Placental epithelial cell (primary cell): ENCODE data around the gene PPTC7. TPM values are rescaled to one million over a fixed set of nuclear protein-coding genes. Genes with fewer than 3 reads are reported as not detected.

Experiments
- small RNA-seq: library from RNA; depleted of rRNA; stranded (forward); fragments of <200 nt; gene quantifications from one replicate; pipeline ENCODE3, GENCODE V24; 2012
- total RNA-seq: library from RNA; depleted of rRNA; stranded (reverse); fragments of >200 nt; gene quantifications from 2 replicates; pipeline ENCODE4 v1.2.3, GENCODE V29; 2012

The PPTC7 gene, protein sequence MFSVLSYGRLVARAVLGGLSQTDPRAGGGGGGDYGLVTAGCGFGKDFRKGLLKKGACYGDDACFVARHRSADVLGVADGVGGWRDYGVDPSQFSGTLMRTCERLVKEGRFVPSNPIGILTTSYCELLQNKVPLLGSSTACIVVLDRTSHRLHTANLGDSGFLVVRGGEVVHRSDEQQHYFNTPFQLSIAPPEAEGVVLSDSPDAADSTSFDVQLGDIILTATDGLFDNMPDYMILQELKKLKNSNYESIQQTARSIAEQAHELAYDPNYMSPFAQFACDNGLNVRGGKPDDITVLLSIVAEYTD
- 4.3 and 8.9 TPM in 2 replicates for total RNA-seq

DNA sequence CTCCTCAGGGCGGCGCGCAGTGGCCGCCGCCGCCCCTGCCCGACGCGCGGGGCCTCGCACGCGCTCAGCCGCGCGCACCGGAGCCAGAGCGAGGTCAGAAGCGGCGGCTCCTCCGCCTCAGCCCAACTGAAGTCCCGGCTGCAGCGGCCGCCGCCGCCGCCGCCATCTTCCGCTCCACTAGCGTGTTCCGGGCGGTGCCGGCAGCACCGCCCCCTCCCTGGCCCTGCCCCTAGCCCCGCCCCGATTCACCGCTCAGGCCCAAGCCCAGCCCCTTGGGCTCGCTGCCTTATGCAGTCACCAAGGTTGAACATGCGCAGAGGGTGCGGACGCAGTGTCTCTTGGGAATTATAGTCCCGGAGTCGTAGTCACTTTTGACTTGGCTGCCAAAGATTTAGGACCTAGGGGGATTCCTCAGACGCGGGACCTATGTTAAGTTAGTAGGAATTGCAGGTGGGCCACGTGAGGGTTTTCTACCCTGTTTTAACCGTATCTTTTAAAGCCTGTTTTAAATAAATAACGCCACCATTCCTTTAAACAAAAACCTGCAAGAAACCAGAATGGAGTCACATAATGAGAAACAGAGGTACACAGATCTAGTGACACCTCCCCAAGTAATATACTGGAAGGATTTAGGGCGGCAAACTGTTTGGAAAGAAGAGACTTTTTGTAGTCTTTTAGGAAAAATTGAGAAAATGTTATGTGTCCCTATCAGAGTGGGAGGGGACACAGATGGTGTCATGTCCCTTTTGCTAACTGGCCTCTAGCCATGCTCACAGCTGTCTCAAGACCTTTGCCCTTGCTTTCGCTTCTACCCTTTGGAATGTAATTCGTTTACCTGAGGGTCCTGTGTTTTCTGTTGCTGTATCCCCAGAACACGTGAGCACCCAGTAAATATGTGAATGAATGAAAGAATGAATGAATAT is at the start of gene PPTC7:
PPTC7 (minus strand) TSS at position 182 of the 923 bp plus-strand sequence. CDS start 287 bp downstream, outside the sequence.

DNA sequence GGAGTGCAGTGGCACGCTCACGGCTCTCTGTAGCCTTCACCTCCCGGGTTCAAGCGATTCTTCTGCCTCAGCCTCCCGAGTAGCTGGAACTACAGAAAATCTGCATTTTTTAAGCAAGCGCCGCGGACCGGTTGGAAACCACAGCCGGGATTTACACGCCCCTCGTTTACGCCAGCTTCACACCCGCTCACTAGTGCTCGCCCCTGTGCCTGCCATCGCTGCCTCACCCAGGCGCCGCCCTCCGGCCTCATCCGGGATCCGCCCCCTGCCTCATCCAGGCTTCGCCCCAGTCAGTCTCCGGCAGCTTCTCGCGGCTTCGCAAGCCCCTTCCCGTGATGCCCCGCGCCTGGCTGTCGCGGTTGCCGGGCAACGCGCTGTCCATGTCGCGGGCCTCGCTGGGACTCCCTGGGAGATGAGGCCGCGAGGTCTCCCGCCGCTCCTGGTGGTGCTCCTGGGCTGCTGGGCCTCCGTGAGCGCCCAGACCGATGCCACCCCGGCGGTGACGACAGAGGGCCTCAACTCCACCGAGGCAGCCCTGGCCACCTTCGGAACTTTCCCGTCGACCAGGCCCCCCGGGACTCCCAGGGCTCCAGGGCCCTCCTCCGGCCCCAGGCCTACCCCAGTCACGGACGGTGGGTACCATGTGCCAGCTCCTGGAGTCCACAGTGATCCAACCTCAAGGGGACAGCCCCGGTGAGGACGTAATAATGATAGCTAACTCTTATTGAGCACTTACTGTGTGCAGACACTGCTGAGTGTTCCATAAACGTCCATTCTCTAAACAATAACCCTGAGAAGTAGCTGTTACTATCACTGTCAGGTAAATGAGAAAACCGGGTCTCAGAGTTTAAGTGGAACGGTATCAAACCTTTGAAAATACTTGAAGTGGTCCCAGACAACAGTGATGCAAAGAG is 30.9 kb upstream of the PPTC7 start, which contains the start of gene TCTN1:
TCTN1 (plus strand) TSS at position 359 of the 914 bp plus-strand sequence; CDS start at position 413, 54 bp downstream.

DNA sequence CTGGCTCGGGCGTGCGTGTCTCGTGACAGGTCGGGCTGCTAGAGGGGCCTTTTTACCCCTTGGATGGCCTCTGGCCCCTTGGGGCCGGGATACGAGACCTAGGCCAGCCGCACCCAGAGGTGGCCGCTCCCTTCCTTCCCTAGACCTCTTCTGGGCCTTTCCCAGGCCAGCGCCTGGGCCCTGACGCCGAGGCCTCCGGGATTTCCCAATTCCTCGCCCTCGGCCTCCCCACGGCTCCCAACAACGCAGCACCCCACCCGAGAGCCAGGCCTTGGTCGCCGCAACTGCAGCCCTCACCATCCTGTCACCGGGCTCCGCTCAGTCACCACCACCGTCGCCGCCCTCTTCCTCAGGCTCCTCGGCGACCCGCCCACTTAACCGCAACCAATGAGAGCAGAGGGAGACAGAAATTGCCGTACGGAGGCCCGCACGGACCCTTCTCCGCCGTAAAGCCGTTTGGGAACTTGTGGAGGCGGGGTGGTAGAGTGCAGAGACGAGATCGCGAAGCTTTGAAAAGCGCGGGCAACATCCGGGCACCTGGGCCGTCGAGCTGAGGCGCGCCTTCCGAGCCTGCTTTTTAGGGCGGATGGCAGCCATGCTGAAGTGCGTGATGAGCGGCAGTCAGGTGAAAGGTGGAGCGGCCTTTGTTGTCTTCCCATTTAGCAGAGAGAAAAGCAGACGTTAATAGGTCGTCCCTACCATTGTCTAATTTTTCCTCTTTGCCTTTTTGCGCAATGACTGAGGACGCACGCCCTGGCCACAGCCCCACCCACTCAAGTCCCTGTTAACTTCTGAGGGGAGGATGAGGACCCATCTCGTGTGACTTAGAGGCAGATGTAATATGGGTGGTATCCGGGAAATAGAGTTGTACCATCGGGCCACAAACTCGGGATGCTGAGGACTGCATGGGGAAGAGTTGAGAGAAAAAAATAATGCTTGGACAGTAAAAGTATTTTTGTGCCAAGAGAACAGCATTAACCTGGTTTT is 81.1 kb downstream of the PPTC7 start, which contains the start of the genes RAD9B and VPS29:
RAD9B (plus strand) TSS at position 580 of the 987 bp plus-strand sequence; CDS start at position 587, 7 bp downstream.
VPS29 (minus strand) TSS at position 360 of the 987 bp plus-strand sequence; CDS start at position 300, 60 bp downstream.

Small RNAs within 50 kb of the gene (small RNA-seq; reads per million reads assigned to genes)
- gene RF00278 (not detected), gene RN7SL387P (not detected)

Other genes with a start within 250 kb of the PPTC7 start
- 13.3 and 26.8 TPM in 2 replicates for gene ANAPC7, start 179.6 kb downstream of the PPTC7 start, total RNA-seq
- gene ARPC3, start 133.0 kb downstream of the PPTC7 start, total RNA-seq = 212 and 303 TPM in 2 replicates
- 10.1 and 15.7 TPM in 2 replicates for gene GPN3, start 115.1 kb downstream of the PPTC7 start, total RNA-seq
- gene FAM216A, start 114.5 kb downstream of the PPTC7 start, total RNA-seq = 6.5 and 7.9 TPM in 2 replicates
- 40.4 and 60.0 TPM in 2 replicates for gene VPS29, start 81.2 kb downstream of the PPTC7 start, total RNA-seq
- gene RAD9B, start 81.0 kb downstream of the PPTC7 start, total RNA-seq = 0.11 and 0.39 TPM in 2 replicates
- 41.2 and 41.6 TPM in 2 replicates for gene TCTN1, start 30.8 kb upstream of the PPTC7 start, total RNA-seq
- 2.0 and 3.4 TPM in 2 replicates for gene HVCN1, start 105.8 kb upstream of the PPTC7 start, total RNA-seq
- gene PPP1CC, start 159.6 kb upstream of the PPTC7 start, total RNA-seq = 78.9 and 114 TPM in 2 replicates